Stimulated activated CD8-positive, alpha-beta memory T cell treated with anti-CD3 and anti-CD28 coated beads, Interleukin-15, amount 100 ng/mL, for 4 hours (primary cell): ENCODE measurements around the gene PCDH18.
"Not testable (repeated sequence)": the region's sequence is repeated elsewhere in the genome, so short reads cannot be mapped to it uniquely, and the experiment has no call there.

Source experiments
- DNase-seq, 2 donors: peaks; one replicate each; pipeline ENCODE4 v3.0.0-alpha.2; 2020; ENCODE audit warnings: low read depth in 2 of 2

The PCDH18 gene, protein sequence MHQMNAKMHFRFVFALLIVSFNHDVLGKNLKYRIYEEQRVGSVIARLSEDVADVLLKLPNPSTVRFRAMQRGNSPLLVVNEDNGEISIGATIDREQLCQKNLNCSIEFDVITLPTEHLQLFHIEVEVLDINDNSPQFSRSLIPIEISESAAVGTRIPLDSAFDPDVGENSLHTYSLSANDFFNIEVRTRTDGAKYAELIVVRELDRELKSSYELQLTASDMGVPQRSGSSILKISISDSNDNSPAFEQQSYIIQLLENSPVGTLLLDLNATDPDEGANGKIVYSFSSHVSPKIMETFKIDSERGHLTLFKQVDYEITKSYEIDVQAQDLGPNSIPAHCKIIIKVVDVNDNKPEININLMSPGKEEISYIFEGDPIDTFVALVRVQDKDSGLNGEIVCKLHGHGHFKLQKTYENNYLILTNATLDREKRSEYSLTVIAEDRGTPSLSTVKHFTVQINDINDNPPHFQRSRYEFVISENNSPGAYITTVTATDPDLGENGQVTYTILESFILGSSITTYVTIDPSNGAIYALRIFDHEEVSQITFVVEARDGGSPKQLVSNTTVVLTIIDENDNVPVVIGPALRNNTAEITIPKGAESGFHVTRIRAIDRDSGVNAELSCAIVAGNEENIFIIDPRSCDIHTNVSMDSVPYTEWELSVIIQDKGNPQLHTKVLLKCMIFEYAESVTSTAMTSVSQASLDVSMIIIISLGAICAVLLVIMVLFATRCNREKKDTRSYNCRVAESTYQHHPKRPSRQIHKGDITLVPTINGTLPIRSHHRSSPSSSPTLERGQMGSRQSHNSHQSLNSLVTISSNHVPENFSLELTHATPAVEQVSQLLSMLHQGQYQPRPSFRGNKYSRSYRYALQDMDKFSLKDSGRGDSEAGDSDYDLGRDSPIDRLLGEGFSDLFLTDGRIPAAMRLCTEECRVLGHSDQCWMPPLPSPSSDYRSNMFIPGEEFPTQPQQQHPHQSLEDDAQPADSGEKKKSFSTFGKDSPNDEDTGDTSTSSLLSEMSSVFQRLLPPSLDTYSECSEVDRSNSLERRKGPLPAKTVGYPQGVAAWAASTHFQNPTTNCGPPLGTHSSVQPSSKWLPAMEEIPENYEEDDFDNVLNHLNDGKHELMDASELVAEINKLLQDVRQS

DNA sequence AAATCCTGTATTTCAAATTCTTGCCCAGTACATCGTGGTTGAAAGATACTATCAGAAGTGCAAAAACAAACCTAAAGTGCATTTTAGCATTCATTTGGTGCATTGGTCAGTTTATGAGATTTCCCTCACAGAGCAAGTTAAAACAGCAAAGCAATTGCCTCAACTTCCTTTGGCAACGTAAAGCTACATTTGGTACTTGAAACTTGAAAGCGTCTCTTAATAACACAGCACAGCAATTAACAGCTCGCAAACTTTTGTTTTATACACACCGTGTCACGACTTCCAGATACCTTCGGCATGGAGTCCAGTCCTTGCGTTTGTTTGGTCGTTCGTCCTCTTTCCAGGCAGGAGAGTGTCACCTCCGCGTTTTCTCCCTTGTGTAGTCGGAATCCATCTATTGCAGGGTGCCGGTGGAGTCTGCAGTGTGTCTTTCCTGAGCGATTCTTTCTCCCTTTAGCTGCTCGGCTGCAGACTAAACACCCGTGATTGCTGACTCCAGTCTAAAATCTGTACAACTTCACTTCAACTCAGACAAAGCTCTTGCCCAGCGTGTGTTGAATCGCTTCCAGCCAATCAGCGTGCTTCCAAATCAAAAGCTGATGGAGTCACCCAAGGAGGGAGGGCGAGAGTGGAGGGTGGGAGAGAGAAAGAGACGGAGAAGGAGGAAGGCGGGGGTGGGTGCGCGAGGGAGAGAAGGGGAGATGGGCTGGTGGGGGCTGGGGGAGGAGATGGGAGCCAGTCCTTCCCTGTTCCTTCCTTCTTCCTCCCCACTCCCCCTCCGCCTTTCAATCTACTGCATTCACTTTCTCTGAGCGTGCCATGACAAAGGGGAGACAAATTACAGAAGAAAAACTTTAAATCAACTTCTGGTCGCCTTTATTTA is at the start of gene PCDH18:
PCDH18 (minus strand) TSS at position 509 of the 883 bp plus-strand sequence; CDS start at position 103, 406 bp downstream.
- DNase-seq, result no peak

DNA sequence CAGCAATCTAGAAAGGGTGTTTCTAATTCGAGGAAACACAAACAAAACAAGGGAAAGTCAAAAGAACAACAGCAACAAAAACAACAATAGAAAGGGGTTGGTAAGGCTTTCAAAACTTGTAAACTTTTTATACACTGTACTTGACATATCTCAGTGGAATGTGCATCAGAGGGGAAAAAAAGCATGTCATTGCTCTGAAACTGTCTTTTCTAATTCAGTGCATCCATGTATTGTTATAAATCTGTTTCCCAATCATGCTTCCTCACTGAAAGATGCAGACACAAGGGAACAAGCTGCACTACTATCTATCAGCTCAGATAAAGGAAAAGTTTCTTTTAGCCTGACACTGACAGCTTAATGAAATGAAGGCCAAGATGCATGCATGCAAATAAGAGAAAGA is 44.2 kb upstream of the PCDH18 start:
- DNase-seq, result no peak

DNA sequence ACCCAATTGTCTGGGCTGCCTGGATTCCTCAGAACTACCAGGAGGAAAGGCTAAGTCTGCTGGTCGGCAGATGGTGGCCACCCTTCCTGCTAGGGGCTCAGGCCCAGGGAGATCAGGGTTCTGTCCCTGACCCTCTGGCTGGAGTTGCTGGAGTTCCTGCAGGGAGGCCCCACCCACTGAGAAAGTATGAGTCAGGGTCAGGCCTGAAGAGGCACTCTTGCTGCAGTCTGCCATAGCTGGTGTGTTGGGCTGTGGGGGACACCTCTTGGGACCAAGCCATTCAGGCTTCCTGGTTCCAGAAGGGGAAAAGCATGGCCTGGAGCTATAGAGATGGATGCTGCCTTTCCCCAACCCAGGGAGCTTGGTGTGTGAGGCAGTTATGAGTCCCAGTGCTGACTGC is 40.4 kb upstream of the PCDH18 start:
- no peak for DNase-seq

DNA sequence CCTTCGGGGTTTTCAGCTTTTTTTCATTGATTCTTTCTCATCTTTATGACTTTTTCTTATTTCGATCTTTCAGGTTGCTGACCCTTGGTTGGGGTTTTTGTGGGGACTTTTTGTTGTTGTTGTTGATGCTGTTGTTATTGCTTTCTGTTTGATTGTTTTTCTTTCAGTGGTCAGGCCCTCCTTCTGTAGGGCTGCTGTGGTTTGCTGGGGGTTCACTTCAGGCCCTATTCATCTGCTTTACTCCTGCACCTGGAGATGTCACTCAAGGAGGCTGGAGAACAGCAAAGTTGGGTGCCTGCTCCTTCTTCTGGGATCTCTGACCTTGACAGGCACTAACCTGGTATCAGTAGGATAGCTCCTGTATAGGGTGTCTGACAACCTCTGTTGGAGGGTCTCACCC is 39.9 kb upstream of the PCDH18 start:
- no peak for DNase-seq

DNA sequence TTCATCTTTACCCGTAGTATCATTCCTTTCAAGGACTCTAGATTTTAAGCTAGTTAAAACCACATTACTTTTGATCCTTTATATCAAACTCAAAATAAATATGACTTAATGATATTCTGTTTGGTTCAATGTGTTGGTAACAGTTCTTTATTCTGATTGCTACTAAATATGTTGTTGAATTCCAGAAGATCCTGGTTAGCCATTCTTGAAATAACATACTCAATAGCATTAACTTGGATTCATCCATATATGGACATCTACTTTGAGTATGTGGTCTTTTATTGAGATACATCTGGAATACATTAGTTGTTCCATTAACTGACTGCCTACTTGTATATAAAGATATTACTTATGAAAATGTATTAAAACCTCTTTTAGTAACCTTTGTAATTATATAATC is 27.5 kb upstream of the PCDH18 start:
- no peak for DNase-seq

DNA sequence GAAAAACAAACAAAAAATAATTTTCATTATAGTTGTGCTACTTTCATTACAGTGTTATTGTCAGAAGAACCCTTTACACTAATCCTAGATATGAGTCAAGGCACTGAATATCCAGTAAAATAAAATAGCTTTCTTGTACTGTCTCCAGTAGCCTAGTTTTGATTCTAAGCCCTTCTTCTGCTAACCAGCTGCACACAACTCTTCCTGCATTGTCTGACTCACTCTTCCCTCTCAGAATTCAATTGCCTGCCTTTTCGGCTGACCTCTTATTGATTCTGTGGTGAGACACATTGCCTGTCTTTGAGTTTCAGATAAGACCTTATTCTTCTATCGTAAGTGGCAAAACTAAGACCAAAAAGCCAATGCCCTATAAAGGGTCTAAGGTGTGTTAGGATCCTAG is 26.7 kb upstream of the PCDH18 start:
- no peak for DNase-seq

DNA sequence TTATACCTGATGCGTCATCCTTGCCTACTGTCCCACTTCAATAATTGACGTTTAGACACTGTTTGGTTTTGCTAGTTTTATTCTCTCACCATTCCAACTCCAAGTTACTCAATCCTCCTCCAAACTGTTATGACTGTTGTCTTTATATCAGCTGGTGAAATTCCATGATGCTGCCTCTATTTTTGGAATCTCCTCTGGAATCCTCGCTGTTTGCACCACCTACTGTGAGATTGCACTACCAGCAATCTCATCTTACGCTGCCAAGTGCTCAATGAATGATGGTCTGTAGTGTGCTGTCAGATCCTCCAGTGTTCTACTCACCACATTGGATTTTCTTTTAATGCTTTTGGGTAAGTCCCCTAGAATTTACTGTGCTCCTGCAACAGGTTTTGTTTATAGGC is 13.2 kb upstream of the PCDH18 start:
- DNase-seq, result no peak

DNA sequence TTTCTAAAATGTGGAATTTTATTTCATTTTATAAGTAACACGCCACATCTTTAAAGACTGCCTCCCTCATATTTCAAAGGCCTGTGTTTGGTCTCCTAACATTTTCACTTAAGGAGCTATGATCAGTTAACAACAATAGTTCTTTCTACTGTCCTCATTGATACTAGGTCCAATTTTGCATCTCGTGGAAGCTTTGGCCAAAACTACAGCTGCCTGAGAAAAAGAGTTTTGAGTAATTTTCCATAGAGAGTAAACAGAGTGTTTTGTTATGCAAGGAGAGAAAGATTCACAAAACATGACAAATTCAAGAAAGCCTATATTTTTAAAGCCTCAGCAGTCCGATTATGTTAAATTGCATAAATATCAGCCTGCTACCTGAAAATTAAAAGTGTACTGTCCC is 11.4 kb upstream of the PCDH18 start:
- no peak for DNase-seq

DNA sequence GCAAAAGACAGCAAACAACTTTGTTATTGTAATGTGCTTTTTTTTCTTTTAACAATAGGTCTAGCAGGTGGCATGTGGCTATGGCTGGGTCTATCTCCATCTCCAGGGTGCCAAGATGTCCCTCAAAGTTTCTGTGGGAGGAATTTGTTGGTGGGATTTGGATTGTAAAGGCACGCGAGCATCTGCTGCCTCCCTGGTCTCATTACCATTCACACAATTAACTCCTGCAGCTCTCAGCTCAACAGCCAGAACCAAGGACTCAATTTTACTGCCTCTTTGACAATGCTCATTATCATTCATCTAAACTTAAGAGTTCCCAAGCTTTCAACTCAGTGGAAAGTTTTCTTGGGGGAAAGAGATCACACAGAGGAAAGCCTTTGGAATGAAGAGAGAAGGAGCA is 10.9 kb upstream of the PCDH18 start:
- DNase-seq, result no peak

DNA sequence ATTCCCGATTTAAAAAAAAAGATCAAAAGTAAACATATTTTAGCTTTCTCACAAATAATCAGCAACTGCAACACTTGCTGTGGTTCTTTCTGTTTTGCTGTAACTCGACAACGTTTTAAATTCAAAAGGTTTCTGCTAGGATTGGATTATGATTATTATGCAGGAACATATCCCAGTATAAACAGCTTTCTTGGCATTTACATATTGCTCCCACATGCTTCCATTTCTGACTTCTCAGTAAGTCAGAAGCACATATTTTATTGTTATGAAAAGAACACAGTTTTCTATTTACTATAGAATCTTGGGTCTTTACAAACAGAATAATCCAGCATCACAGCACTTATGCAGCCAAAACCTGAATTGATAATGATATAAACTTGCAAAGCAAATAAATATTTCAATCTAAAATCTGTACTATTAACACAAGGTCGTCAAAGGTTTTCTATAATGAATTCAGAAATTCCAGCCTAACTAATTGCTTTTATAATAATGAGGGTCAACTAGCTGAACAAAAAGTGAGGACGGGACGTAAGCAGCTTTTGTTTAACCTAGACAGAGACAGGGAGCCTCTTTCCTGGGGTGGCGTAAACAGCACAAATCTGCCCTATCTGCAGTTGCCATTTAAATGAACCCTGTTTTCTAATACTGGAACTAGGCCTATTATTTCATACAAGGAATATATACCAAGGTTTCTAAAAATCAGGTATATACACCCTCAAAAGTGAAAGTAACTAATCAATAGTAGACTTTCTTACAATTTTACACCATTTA is 9.8 kb upstream of the PCDH18 start:
- no peak for DNase-seq

DNA sequence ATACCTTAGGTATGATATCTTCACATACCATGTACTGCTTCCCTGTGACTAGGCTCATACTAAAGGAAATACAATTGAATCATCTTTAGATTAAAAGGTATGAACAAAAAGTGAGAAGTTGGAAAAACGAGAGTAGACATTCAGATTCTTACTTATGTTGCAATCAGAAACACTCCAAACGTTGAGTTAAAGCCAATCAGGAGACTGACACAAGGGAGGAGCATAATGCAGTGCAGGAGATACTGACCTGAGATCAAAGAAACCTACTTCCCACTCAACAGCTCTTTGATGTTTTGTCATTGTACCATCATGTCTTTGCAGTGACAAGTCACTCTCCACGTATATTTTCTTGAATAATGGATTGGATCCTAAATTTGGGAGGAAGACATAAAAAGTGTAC is 8.9 kb upstream of the PCDH18 start:
- DNase-seq, result no peak

DNA sequence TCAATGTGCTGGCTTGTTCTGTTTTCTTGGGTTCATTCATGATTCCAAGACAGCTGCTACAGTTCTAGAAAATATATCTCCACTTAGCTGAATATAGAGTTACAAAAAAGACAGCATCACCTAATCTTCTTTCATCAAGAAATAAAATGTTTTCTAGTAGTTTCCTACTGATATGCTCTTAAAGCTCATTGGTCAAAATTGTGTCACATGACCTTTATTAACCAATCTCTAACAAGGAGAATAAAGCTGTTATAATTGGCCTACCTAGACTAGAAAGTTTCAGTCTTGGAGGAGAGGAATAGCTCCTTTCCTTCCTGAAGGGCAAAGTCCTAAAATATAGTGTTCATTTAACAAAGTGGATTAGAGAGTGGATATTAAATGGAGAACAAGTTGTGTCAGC is 8.1 kb upstream of the PCDH18 start:
- no peak for DNase-seq

DNA sequence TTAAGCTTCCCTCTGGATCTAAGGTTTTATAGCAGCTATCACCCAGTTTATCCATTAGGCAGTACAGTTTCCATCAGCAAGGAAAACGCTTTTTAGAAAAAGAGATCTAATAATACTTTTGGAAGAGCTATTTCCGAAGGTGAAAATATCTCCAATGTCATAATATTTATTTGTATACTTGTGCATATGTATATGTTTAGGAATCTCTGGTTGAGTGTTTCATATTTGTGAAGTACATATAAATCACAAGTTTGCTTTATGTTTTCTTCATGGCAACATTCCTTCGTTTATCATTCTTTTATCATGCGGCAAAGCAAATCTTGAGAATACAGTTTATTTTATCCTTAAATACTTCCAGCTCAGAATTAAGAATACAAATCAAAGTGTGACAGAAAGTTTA is 6.2 kb upstream of the PCDH18 start:
- DNase-seq, result no peak

DNA sequence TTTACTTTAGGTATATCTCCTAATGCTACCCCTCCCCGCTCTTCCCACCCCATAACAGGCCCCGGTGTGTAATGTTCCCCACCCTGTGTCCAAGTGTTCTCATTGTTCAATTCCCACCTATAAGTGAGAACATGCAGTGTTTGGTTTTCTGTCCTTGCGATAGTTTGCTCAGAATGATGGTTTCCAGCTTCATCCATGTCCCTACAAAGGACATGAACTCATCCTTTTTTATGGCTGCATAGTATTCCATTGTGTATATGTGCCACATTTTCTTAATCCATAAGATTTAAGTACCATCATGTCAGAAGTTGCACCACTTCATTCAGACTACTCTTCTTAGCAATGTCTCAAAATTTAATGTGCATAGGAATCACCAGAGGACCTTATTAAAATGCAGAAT is 5.5 kb upstream of the PCDH18 start:
- not testable (repeated sequence) for DNase-seq

DNA sequence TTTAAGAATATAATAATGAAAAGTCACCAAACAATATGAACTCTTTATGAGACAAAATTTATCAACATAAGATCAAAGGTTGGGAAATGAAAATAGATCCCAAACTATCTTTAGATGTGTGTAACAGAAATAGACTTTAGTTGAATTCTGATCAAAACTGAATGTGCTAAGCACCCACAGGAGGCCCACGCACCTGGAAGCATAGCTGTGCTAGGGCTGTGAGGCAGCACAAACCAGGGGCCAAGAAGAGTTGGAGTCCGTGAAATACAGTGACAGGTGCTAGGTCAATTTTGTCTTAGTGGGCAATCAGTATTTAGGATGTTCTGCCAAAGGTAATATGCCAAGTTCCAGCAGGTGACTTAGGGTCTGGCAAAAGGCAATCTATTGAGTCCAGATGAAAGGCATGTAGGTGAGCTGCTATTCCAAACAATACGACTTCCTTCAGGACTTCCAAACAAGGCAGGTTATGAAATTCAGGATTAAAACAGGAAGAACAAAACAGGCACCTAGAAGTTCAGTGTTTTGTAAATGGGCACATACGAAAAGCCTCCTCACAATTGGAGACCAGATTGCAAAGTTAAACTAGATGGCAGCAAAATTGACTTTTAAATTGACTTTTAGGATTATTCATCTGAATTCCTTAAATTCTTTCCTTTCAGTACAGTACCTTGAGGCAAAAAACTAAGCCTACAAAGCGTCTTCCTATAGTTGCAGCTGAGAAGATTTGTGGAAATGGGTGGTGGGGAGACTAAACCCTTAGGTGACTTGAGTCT is 4.7 kb upstream of the PCDH18 start:
- DNase-seq, result no peak

DNA sequence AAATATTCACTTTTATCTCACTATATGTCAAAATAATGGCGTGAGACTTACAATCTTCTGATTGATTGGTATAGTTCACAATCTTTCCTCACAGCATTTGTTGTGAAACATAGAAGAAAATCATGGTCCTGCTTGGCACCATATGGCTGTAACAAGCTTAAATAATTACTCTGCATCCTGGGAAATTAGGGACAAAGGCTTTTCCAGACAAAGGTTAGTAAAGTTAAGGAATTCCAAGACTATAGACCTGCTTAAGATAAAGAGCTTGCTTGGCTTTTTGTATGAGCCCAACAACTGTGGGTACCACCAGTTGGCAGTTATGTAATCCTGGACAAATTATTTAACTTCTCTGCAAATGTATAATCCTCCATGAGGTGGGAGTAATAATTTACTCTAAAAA is 3.4 kb upstream of the PCDH18 start:
- no peak for DNase-seq

DNA sequence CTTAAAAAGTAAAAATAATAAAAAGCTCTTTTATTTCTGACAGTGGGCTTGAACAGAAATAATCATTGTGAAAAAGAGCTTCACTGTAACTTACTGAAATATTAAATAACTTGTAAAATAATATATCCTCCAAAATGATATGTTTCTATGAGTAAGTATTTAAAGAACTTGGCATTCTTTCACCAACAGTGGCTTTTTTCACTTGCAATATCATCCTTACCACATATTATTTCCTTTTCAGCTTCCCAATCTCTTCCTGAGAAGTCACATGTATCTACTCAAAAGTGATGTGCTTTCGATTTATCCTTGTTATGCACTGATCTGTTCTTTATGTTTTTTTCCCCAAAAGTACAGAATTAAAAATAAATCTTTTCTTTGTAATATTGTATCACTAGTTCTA is 2.2 kb upstream of the PCDH18 start:
- no peak for DNase-seq

DNA sequence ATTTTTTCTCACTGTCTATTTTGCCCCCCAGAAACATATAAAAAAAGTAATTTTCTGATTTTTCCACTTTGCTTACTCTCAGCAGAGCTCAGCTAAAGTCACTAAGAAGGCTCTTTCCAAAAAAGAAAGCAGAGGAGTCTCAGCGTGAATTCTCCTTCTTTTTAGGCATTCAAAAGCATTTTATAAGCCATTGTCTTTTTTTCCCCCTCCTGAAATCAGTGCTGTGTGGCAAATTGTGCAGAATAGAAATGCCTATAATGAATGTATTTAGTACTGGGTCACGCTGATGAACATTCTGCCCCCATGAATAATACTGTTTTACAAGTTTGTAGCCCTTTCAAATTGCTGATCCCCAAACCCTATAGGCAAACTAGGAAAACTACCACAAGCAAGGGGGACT is 1.6 kb upstream of the PCDH18 start:
- DNase-seq, result no peak

DNA sequence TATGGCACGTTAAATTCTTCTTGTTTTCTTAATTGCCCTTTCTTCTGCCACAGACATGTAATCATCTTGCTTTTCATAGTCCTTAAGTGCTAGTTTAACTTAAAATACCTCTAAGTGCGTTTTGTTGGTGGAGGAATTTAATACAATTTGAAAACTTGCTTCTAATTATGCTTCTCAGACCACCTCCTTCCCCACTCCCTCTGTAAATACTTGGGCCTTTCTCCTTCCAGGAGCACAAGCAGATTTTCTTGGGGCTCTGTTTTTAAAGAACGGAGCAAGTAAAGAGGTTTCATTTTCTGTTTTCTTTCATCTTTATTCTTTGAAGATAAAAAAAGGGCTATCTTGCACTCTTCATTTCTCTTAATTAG is 559 bp upstream of the PCDH18 start:
- DNase-seq, result no peak
